Amniotic epithelial cell (primary cell): ENCODE results near the gene PDLIM5.

Experiments
- DNase-seq: peaks from one replicate; pipeline ENCODE4 v3.0.0-alpha.2; 2010; ENCODE audit warnings: low read depth

PDLIM5 gene

GRCh38 chr4:94426783-94427182 is 25.0 kb upstream of the PDLIM5 start:
- DNase-seq = peak; percentile 30

- DNase-seq = no peak
Measured at GRCh38 chr4:94428884-94429283, 22.9 kb upstream of the PDLIM5 start.

- DNase-seq = no peak
Measured at GRCh38 chr4:94430406-94430805, 21.3 kb upstream of the PDLIM5 start.

- DNase-seq = no peak
Measured at GRCh38 chr4:94431388-94431787, 20.4 kb upstream of the PDLIM5 start.

GRCh38 chr4:94434505-94434904 is 17.2 kb upstream of the PDLIM5 start:
- DNase-seq = no peak

- DNase-seq = no peak
Measured at GRCh38 chr4:94435874-94436273, 15.9 kb upstream of the PDLIM5 start.

- no peak for DNase-seq
Measured at GRCh38 chr4:94436512-94436911, 15.2 kb upstream of the PDLIM5 start.

GRCh38 chr4:94439606-94440005 is 12.1 kb upstream of the PDLIM5 start:
- DNase-seq = no peak

- no peak for DNase-seq
Measured at GRCh38 chr4:94441838-94442237, 9.9 kb upstream of the PDLIM5 start.

- no peak for DNase-seq
Measured at GRCh38 chr4:94442251-94442650, 9.5 kb upstream of the PDLIM5 start.

- DNase-seq = peak; percentile 95
Measured at GRCh38 chr4:94446386-94446785, 5.4 kb upstream of the PDLIM5 start.

- DNase-seq = peak; percentile 44
Measured at GRCh38 chr4:94447754-94448411, 3.9 kb upstream of the PDLIM5 start.

- no peak for DNase-seq
Measured at GRCh38 chr4:94448815-94449375, 2.8 kb upstream of the PDLIM5 start.

- no peak for DNase-seq
Measured at GRCh38 chr4:94451051-94451694, 569 bp upstream of the PDLIM5 start.

- DNase-seq = peak; percentile 87
Measured at GRCh38 chr4:94452476-94453371, 982 bp downstream of the PDLIM5 start.

GRCh38 chr4:94453391-94453963 is 1.7 kb downstream of the PDLIM5 start:
- no peak for DNase-seq

GRCh38 chr4:94454405-94454804 is 2.7 kb downstream of the PDLIM5 start:
- DNase-seq = peak; percentile 39

- DNase-seq = peak; percentile 86
Measured at GRCh38 chr4:94455081-94455480, 3.3 kb downstream of the PDLIM5 start.

- DNase-seq = peak; percentile 44
Measured at GRCh38 chr4:94457692-94458106, 6.0 kb downstream of the PDLIM5 start.

- DNase-seq = no peak
Measured at GRCh38 chr4:94458682-94459081, 6.9 kb downstream of the PDLIM5 start.

- no peak for DNase-seq
Measured at GRCh38 chr4:94459462-94460161, 7.9 kb downstream of the PDLIM5 start.

- DNase-seq = no peak
Measured at GRCh38 chr4:94461506-94461905, 9.8 kb downstream of the PDLIM5 start.
